ENCODE results near the gene LRRFIP2.

- TF ChIP-seq RFX5 (IDR thresholded peaks at IDR 0.05; ENCODE audit: borderline replicate concordance, low read depth, low read length) (no peak), EP300 (IDR thresholded peaks at IDR 0.05; ENCODE audit: borderline replicate concordance in 1 of 2, low read depth in 2 of 2, low read length in 2 of 2) (no peak), POLR2A (IDR thresholded peaks at IDR 0.05; ENCODE audit: control extremely low read depth in 1 of 2, low read depth in 2 of 2, low read length in 2 of 2) (no peak)
- TF ChIP-seq, protein P1, sequence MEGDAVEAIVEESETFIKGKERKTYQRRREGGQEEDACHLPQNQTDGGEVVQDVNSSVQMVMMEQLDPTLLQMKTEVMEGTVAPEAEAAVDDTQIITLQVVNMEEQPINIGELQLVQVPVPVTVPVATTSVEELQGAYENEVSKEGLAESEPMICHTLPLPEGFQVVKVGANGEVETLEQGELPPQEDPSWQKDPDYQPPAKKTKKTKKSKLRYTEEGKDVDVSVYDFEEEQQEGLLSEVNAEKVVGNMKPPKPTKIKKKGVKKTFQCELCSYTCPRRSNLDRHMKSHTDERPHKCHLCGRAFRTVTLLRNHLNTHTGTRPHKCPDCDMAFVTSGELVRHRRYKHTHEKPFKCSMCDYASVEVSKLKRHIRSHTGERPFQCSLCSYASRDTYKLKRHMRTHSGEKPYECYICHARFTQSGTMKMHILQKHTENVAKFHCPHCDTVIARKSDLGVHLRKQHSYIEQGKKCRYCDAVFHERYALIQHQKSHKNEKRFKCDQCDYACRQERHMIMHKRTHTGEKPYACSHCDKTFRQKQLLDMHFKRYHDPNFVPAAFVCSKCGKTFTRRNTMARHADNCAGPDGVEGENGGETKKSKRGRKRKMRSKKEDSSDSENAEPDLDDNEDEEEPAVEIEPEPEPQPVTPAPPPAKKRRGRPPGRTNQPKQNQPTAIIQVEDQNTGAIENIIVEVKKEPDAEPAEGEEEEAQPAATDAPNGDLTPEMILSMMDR (IDR thresholded peaks at IDR 0.05; ENCODE audit: control extremely low read depth in 1 of 3, insufficient read depth in 1 of 3, low read depth in 1 of 3, low read length in 3 of 3), result no peak
These were observed 47.5 kb downstream of the LRRFIP2 start for GRCh38 chr3:37126856-37127255.
